ENCODE results near the gene HMCN1. TPM values are rescaled to one million over a fixed set of nuclear protein-coding genes. Genes with fewer than 3 reads are reported as not detected.

HMCN1 gene
- total RNA-seq, 1 donor from 2014 or later = 3.4 TPM

DNA sequence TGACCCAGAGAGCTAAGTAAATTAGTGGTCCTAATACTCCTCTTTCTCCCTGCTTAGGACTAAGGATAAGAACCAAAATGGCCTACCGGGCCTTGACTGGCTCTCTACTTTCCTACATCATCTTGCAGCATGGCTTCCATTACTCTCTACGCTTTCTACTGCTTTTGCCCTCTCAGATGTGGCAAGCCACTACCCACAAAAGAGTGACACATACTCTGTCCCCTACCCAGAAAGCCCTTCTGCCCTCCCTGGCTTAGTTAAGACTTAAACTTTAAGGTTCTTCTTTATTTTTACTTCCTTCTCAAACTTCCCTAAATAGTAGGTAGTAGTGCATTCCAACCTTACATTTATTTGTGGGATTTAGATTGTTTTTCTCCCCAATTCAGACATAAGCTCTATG is 412.8 kb downstream of the HMCN1 start:
- DNase-seq (ENCODE audit: low spot score, unreplicated experiment) = no peak
- H3K4me3 Mint-ChIP-seq (ENCODE audit: low read depth) = no peak overlapping the region
- TF ChIP-seq, protein P1, sequence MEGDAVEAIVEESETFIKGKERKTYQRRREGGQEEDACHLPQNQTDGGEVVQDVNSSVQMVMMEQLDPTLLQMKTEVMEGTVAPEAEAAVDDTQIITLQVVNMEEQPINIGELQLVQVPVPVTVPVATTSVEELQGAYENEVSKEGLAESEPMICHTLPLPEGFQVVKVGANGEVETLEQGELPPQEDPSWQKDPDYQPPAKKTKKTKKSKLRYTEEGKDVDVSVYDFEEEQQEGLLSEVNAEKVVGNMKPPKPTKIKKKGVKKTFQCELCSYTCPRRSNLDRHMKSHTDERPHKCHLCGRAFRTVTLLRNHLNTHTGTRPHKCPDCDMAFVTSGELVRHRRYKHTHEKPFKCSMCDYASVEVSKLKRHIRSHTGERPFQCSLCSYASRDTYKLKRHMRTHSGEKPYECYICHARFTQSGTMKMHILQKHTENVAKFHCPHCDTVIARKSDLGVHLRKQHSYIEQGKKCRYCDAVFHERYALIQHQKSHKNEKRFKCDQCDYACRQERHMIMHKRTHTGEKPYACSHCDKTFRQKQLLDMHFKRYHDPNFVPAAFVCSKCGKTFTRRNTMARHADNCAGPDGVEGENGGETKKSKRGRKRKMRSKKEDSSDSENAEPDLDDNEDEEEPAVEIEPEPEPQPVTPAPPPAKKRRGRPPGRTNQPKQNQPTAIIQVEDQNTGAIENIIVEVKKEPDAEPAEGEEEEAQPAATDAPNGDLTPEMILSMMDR (IDR thresholded peaks at IDR 0.05; ENCODE audit: unreplicated experiment) = no peak
- no peaks in the 10 kb centered on the region for H3K36me3 Mint-ChIP-seq (ENCODE audit: insufficient read depth)
- H3K27me3 Mint-ChIP-seq = no peaks in the 10 kb centered on the region
- H3K4me1 Mint-ChIP-seq (ENCODE audit: low read depth) = no peaks in the 10 kb centered on the region
- H3K27ac Mint-ChIP-seq = no peak overlapping the region
- H3K9me3 Mint-ChIP-seq (ENCODE audit: low read depth) = peaks cover 2% of the 10 kb centered on the region

DNA sequence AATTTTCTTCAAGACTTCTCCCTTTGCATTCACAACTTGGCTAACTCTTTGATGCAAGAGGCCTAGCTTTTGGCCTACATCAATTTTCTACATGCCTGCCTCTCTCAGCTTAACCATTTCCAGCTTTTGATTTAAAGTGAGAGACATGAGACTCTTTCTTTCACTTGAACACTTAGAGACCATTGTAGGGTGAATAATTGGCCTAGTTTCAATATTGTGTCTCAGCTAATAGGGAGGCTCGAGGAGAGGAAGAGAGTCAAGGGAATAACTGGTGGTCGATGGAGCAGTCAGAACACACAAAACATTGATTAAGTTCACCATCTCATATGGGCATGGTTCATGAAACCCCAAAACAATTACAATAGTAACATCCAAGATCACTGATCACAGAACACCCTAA is 415.4 kb downstream of the HMCN1 start:
- Mint-ChIP-seq H3K4me1 (ENCODE audit: low read depth) (no peaks in the 10 kb centered on the region), H3K27me3 (no peaks in the 10 kb centered on the region), H3K4me3 (ENCODE audit: low read depth) (no peak overlapping the region), H3K36me3 (ENCODE audit: insufficient read depth) (no peaks in the 10 kb centered on the region), H3K9me3 (ENCODE audit: low read depth) (no peaks in the 10 kb centered on the region), H3K27ac (no peak overlapping the region)
- TF ChIP-seq, protein P1 (IDR thresholded peaks at IDR 0.05; ENCODE audit: unreplicated experiment) = no peak
- DNase-seq (ENCODE audit: low spot score, unreplicated experiment) = no peak

DNA sequence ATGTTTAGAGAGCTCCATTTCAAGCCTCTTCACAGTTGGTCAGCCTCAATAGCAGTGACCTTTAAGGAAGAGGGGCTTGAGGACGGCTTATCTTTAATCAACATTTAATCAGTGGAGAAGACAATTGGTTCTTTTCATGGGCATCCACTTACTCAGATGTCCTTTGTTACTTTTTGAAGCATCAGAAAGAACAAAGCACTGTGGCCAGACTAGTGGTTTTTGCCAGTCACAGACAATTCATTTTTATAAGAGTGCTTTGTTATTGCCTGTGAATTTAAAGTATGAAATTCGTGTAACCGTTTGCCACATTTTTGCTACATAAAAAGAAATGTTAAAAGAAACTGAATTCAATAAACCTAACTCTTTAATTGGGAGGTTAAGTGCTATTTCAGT is 418.0 kb downstream of the HMCN1 start:
- TF ChIP-seq, protein P1 (IDR thresholded peaks at IDR 0.05; ENCODE audit: unreplicated experiment) = no peak
- Mint-ChIP-seq H3K9me3 (ENCODE audit: low read depth) (no peaks in the 10 kb centered on the region), H3K4me3 (ENCODE audit: low read depth) (no peak overlapping the region), H3K4me1 (ENCODE audit: low read depth) (no peaks in the 10 kb centered on the region), H3K36me3 (ENCODE audit: insufficient read depth) (no peaks in the 10 kb centered on the region), H3K27me3 (no peaks in the 10 kb centered on the region), H3K27ac (no peak overlapping the region)
- no peak for DNase-seq (ENCODE audit: low spot score, unreplicated experiment)

DNA sequence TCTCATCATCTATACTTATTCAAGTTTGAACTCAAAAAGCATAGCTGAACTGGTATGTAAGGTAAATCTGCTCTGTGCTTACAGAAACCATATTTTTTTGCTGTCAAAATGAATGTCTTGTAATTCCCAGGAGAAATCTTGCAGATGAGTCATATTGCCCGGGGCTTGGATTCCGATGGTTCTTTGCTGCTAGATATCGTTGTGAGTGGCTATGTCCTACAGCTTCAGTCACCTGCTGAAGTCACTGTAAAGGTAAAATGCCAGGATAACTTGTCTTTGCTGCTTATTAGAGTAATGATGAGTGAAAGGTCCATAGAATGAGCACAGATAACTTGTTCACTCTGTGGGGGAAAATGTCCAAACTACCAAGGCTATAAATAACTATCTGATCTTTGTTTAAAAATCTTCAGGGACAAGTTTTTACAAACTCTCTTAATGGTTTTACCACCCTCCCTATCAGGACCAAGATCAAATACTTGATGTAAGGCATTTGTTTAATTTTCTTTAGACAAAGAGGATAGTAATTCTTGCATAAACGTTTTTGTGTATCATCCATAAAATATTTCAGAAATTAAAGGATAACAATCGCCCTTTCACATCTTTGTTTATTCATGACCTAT is 418.5 kb downstream of the HMCN1 start:
- no peaks in the 10 kb centered on the region for H3K9me3 Mint-ChIP-seq (ENCODE audit: low read depth)
- no peaks in the 10 kb centered on the region for H3K4me1 Mint-ChIP-seq (ENCODE audit: low read depth)
- H3K36me3 Mint-ChIP-seq (ENCODE audit: insufficient read depth) = no peaks in the 10 kb centered on the region
- H3K4me3 Mint-ChIP-seq (ENCODE audit: low read depth) = no peak overlapping the region
- TF ChIP-seq, protein P1 (IDR thresholded peaks at IDR 0.05; ENCODE audit: unreplicated experiment) = no peak
- DNase-seq (ENCODE audit: low spot score, unreplicated experiment) = no peak
- H3K27me3 Mint-ChIP-seq = no peaks in the 10 kb centered on the region
- no peak overlapping the region for H3K27ac Mint-ChIP-seq

DNA sequence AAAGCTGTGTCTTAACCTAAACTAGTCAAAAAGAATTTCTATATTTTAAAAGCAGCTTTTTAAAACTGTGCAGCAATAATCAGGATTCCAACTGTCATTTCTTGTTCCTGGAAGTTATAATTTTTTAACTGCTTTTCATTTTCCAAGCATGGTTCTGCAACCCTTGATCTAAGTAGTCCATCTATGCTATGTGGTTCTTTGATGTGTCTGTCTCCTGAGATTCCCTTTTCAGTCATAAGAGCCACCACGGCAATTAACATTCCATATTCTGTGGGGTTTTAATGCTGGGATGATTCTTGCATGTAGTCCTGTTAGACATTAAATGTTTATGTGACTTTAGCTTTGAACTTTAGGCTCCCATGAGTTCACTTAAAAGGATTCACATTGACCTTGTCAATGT is 420.5 kb downstream of the HMCN1 start:
- H3K27me3 Mint-ChIP-seq = no peaks in the 10 kb centered on the region
- TF ChIP-seq, protein P1 (IDR thresholded peaks at IDR 0.05; ENCODE audit: unreplicated experiment) = no peak
- H3K4me3 Mint-ChIP-seq (ENCODE audit: low read depth) = no peak overlapping the region
- DNase-seq (ENCODE audit: low spot score, unreplicated experiment) = no peak
- H3K4me1 Mint-ChIP-seq (ENCODE audit: low read depth) = no peaks in the 10 kb centered on the region
- no peak overlapping the region for H3K27ac Mint-ChIP-seq
- H3K9me3 Mint-ChIP-seq (ENCODE audit: low read depth) = no peaks in the 10 kb centered on the region
- H3K36me3 Mint-ChIP-seq (ENCODE audit: insufficient read depth) = no peaks in the 10 kb centered on the region

Data from progenitor cell of endocrine pancreas (in vitro differentiated cells).